ENCODE data around the gene CPNE5.

Gene CPNE5

GRCh38 chr6:36758516-36759147 is 80.6 kb downstream of the CPNE5 start:
- DNase-seq = no peak

DNA sequence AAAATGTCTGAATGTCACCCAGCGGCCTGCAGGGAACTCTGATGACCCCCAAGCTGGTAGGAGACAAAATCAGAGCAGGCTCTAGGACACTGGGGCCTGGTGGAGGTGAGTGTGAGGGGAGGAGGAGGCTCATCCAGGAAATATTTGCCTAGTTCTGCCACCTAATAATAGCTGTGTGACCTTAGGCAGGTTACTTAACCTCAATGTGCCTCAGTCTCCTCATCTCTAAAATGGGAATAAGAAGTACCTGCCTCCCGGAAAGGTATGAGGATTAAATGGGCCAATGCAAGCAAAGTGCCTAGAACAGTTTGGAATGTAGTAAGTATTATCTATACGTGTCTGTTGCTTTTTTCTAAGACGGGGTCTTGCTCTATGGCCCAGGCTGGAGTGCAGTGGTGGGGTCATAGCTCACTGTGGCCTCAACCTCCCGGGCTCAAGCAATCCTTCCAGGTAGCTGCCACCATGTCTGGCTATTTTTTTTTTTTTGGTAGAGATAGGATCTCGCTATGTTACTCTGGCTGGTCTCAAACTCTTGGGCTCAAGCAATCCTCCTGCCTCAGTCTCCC is 81.2 kb downstream of the CPNE5 start:
- no peak for DNase-seq

- DNase-seq = peak; percentile 24
These were observed 82.0 kb downstream of the CPNE5 start for GRCh38 chr6:36757206-36757605.

DNA sequence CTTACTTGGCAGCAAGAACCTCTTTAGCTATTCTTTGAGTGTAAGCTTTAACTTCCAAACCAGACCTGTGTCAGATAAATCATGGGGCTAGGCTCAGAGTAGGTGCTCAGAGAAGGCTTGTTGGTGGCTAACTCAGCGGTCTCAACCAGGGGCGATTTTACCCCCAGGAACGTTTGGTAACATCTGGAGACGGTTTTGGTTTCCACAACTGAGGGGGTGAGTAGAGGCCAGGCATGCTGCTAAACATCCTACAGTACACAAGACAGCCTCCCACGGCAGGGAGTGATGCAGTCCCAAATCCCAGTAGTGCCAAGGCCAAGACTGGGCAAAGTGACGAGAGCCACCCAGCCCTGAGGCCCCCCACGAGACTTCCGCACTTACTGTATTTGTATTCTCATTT is 82.5 kb downstream of the CPNE5 start:
- DNase-seq = no peak

- peak; percentile 27 for DNase-seq
These were observed 83.6 kb downstream of the CPNE5 start for GRCh38 chr6:36755435-36756348.

GRCh38 chr6:36754582-36755434 is 84.4 kb downstream of the CPNE5 start:
- DNase-seq = no peak

- DNase-seq = no peak
These were observed 85.4 kb downstream of the CPNE5 start for GRCh38 chr6:36753671-36754405.

GRCh38 chr6:36752886-36753506 is 86.2 kb downstream of the CPNE5 start:
- DNase-seq = no peak

DNA sequence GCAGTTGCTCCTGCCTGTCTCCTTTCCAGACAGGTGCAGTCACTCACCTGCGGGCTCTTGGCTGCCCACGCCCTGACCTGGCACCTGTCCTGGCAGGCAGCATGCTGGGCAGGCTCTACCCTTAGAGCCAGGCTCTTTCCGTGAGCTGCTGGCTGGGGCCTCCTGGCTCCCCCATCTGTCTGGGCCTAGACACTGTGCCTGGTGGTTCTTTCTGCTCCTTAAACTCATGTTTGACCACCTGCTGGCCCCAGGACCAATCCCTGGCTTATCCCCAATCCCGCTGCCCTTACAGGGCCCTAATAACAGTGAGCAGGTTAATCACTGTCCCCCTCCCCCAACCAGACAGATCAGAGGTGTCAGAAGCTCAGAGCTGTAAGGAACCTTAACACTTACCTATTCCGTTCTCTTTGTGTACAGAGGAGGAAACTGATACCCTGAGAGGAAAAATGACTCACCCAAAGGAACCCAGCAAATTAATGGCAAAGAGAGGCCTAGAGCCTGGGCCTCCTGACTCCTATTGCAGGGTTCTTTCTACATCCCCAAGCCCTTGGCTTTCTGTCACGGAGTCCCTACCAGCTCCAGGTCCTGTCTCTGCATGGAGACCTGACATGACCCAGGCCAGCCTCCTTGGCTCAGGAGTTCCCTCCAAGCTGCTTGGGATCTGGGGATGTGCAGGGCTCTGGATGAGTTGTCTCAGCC is 86.9 kb downstream of the CPNE5 start:
- no peak for DNase-seq

DNA sequence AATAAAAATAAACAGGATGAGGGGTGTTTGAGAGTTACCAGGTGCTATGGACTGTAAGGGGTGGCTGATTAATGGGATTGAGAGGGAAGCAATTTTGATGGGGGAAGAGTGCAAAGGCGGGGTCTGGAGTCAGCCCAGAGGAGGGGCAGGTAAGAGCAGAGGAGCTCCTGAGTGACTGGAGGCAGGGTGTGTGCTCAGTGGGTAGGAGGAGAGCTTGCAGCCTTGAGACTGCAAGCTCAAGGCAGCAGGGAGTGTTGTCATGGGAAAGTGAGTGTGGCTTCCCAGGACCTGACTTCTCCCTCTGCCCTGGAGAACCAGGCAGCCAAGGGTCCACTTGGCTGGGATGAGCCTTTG is 87.4 kb downstream of the CPNE5 start:
- DNase-seq = no peak

DNA sequence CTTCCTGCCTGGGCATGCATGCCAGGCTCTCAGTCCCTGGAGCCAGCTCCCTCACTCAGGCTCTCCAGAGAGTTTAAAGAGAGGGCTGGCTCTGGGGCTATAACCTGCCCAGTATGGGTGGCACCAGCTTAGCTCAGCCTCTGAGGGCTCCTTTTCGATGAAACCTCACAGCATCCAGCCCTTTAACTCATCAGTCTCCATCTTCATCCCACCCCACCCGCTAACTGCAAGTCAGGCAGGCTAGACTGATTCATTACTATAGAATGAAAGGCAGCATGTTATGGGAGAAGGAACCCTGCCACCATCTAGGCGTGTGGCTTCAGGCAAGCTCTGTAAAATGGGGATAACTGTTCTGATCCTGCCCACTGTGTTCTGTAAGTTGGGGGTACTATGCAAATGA is 88.2 kb downstream of the CPNE5 start:
- no peak for DNase-seq

DNA sequence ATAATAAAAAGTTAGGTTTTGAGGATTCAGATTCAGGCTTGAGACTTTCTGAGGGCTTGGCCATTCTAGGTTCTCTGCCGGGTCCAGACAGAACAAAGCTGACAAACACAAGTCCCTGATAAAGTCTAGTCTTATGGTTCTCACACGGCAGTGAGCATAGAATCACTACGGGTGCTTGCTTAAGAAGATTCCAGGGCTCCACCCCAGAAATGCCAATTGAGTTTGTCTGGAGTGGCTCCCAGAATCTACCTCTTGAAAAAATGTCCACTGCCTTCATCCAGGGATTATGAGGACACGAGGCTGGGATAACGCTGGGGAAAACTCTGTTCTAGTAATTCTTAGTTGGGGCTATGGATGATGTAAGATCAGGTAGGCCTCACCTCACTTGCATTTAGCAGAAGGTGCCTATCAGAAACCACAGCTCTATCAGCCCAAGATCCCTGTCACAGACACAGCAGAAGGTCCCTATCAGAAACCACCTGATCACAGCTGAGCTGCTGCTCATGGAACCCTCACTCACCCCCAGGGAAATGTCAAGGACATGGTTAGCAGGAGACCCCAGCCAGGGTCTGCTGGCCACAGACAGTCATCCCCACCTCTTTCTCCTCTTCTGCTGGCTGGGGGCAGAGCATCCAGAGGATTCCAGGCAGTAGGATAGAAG is 89.3 kb downstream of the CPNE5 start:
- DNase-seq = no peak

DNA sequence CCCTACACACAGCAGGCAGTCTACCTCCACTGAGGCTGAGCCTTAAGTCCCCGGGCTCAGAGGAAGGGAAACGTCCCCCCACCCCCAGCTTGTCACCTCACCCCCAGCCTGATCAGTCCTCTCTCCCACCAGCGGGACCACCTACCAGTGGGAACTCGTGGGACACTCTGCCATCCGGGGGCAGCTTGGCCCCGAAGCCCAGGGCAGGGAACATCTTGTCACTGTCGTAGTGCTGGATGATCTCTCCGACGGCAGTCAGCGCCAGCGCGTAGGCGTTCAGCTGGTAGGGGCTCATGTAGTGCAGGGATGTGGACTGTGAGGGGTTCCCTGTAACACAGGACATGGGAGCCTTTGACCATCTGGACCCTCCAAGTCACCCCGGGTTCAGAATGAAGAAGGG is 93.0 kb downstream of the CPNE5 start:
- no peak for DNase-seq

GRCh38 chr6:36745836-36746235 is 93.4 kb downstream of the CPNE5 start:
- DNase-seq = no peak

GRCh38 chr6:36745283-36745682 is 94.0 kb downstream of the CPNE5 start:
- DNase-seq = no peak

DNA sequence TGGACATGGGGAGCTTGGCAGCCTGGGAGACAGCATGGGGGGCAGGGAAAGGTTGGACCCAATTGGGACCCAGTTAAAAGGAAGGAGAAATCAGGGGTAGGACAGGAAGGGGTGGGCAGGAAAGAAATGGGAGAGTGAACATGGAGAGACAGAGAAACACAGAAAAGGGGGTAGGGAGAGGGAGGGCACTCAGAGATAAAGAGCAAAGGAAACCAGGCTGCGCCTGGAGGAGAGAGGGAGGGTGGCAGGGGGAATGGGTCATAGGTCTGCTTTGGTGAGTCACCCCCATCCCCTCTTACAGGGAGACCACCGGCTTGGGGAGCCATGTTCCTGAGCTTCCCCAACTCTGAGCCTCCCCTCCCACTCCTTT is 95.0 kb downstream of the CPNE5 start:
- DNase-seq = no peak

DNA sequence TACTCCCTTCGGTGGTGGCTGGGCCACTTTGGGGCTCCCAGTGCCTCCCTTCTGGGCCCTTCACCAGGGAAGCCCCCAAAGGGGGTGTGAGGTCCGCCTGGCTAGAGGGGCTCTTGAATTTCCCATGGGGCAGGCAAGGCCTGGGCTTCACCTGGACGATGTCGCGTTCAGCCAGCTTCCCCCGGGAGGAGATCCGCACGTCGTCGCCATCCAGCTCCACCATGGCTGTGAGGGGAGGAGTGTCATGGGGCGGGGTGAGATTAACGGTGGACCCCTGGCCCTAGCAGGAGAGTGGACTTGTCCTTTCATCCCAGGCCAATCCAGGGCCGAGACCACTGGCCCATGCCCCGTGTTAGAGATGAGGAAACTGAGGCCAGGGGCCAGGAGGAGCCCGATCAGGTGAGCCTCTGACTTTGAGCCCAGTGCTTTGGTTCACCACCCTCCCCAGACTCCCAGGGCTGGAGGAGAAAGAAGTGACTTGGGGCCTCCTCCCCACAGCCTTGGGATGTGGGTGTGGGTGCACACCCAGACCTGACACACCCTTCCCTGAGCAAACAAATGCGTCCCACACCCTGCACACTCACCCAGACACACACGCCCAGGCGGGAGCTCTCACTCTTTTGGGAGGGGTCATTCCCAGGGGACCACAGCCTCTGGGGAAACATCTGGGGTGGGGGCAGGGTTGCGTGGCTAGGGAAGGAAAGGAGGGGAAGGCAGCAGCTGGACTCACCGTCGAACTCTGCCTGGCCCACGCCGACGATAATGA is 95.5 kb downstream of the CPNE5 start:
- DNase-seq = no peak

GRCh38 chr6:36743032-36743431 is 96.2 kb downstream of the CPNE5 start:
- DNase-seq = no peak

DNA sequence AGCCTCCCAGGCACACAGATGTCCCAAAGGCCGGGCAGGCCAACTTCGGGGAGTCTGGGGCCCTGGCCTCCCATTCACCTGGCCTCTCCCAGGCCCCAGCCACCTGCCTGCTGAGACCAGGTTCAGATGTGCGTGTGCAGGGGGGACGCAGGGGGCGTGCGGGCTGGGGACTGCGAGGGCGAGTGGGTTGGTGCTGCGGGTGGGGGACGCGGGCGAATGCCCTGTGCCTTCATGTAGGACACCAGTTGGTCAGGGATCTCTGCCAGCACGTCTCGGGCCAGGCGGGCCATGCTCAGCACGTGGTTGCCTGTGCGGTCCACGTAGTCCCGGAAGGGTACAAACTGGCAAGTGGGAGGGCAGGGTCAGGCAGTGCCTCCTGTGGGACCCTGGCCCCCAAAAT is 97.1 kb downstream of the CPNE5 start:
- DNase-seq = no peak

DNA sequence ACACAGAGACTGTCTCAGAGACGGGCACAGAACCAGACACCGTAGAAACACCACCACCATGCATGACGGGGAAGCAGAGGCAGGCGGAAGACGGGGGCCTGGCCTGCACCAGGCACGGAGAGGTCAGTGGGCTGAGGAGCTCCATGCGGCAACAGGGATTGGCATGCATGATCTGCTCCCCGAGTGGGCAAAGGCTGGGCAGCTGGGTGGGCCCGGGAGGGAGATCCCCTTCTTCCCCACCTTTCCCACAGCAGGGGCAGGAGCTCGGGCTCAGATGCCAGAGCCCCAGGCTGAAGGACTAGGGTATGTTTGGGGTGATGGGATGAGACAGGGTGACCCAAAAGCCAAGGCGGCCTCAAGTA is 98.4 kb downstream of the CPNE5 start:
- DNase-seq = no peak
